Urothelium cell line (cell line): ENCODE data around the gene TEX53.

Experiments used
- DNase-seq: peaks from one replicate; pipeline ENCODE4 v3.0.0; 2011; ENCODE audit warnings: low spot score, mixed read lengths
- FAIRE-seq: peaks from 2 replicates; lab custom pipeline; 2011; peaks lifted over from hg19 to GRCh38; lab: Jason Lieb, UNC

Gene TEX53

DNA sequence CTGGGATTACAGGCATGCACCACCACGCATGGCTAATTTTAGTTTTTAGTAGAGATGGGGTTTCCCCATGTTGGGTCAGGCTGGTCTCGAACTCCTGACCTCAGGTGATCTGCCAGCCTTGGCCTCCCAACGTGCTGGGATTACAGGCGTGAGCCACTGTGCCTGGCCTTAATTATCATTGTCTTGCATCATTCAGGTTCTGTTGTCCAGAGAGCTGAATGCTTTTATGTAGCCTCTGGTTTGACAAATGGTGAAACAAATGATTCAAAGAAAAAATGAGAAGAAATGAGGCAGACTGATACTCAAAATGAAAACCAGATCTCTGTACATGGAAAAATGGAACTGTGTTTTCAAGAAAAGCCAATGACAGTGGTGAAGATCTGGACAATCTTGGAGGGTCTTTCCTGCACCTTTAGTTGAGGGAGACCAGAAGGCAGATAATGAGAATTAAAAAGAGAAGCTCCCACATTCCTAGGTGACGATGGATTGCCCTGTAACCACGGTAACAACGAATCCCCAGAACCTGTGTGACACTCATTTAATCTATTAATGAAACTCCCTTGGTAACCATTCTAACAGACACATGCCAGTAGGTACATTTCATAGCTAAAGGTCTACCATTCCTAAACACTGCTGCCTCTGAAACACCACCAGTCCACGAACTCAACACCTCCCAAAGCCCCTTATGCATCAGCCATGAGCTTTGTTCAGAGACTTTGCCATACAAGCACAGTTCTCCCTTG, 22.8 kb upstream of the TEX53 start:
- no peak for FAIRE-seq
- DNase-seq, result no peak

DNA sequence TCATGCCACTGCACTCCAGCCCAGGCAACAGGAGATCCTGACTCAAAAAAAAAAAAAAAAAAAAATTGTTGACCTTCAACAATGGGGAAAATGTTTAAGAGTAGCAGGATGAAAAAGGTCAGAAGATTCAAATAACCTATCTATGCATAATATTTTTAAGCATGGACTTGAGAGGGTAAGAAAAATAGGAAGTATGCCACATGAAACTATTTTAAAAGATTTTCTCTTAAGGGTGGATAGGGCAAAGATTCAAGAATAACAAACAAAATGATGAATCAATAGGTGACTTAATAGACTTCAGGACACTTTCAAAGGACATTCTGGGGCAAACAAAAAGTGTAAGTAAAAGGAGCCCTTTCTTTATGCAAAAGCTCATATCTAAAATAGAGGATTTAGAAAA, 21.2 kb upstream of the TEX53 start:
- no peak for DNase-seq
- no peak for FAIRE-seq

DNA sequence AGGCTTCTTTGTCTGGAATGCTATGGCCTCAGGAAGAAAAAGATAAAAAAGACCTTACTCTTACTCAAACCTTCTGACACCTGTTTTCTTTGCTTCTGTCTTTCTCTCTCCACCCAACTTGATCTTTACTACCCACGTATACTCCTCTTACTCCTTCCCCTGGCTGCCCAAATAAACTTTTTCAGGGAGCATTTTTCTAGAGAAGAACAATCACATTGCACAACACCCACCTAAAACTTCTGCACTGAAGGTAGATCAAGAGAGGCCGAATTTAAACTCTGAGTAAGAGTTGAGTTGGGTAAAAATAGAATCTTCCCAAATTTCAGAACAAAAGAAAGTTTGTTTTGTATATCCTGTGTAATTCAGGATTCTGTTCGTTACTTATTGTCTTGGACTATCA, 20.5 kb upstream of the TEX53 start:
- no peak for FAIRE-seq

DNA sequence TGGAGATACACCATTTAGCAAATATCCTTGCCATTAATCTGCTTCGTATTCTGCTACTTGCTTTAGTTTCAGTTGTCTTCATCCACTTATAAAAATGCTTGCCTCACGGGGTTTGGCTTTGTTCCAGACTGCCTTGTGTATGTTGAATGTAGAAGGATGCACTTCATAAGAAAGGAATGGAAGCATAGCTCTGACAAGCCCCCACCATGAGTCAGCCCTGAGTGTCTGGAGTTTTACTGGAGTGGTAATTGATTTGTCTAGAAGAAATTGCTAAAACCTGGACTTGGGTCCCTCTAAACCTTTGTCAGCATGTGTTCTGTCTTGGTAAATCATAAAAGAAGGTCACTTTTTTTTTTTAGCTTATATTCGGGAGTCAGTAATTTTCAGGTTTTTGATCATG, 19.8 kb upstream of the TEX53 start:
- FAIRE-seq, result no peak

More for the DNA sequence above, 20.5 kb upstream of the TEX53 start:
- no peak for DNase-seq

DNA sequence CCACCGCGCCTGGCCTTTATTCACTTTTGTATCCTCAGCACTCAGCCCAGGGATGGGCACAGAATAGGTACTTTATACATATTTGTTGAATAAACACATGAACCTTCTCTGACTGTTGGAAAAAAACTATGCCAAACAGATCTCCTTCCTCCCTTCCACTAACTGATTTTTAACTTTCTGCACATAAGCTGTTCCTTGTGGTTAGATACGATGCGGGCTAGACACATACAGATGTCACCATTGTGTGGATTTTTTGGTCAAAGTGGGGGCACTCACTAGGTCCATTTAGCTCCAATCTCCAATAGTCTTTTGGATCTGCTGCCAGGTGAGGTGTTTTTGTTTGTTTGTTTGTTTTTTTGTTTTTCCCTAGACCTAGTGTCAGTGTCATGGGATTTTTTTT, 19.3 kb upstream of the TEX53 start:
- FAIRE-seq, result no peak
- DNase-seq, result no peak

More for the DNA sequence above, 19.8 kb upstream of the TEX53 start:
- DNase-seq, result peak; percentile 85

DNA sequence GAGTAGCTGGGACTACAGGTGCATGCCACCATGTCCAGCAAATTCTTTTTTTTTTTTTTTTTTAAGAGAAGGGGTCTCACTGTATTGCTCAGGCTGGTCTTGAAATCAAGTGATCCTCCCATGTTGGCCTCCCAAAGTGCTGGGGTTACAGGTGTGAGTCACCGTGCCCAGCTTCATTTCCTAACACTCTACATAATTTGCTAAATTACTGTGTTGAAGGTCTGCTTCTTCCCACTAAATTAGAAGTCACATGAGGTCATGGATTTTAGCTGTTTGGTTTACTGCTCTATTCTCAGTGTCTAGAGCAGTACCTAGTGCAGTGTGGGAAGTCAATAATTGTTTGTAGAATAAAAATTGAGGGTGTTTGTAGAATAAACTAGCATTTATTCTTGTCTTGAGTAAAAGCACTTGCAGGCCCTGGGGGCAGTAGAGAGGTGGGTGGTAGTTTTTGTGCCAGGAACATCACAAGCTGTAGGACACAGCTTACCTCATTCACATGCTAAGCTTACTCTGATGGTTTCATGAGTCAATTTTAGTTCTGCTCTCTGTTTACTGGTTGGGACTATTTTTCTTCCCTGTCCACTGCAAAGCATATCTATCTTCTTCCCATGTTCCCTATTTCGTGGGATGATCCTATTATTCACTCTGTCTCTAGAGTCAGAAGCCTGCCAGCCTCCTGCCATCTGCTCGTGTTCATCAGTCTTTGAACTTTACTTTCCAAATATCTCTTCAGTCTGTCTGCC, 17.4 kb upstream of the TEX53 start:
- FAIRE-seq, result no peak
- DNase-seq, result no peak

DNA sequence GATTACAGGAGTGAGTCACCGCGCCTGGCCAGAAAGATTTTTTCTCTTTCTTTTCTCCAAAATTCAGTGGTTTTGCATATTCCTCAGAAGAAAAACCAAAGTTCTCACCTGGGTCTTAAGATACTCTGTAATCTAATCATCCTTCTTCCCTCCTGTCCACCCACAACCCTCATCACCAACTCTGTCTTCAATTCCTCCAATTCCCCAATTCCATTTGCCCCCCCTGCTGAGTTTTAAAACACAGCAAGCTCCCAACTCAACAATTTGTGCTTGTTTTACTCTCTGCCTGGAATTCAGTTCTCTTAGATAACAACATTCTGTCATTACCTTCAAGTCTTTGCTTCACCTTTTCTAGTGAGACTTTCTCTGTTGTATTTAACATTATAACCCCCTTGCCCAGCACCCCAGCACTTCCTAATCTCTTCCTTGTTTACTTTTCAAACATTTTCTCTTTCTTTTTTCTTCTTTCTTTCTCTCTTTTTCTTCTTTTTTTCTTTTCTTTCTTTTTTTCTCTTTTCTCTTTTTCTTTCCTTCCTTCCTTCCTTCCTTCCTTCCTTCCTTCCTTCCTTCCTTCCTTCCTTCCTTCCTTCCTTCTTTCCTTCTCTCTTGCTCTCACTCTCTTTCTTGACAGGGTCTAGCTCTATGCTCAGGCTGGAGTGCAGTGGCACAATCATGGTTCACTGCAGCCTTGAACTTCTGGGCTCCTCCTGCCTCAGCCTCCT, 16.6 kb upstream of the TEX53 start:
- DNase-seq (no peak), FAIRE-seq (no peak)

DNA sequence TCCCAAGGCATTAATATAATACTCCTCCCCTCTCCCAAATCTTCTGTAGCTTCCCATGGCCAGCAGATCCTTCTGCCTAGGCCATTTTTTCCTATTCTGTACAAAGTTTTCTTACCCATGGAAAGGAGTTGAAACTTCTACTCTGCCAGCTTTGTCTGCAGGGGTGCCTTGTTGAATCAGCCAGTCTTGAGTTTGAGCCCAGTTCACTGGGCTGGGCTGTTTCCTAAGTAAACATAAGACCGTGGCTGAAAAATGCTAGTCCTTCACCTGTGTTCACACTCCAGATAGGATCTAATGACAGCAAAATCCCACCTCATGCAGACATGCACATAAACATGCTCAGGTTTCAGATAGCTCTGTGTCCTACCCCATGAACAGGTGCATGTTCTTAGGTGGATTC, 14.0 kb upstream of the TEX53 start:
- DNase-seq, result no peak
- FAIRE-seq, result no peak

DNA sequence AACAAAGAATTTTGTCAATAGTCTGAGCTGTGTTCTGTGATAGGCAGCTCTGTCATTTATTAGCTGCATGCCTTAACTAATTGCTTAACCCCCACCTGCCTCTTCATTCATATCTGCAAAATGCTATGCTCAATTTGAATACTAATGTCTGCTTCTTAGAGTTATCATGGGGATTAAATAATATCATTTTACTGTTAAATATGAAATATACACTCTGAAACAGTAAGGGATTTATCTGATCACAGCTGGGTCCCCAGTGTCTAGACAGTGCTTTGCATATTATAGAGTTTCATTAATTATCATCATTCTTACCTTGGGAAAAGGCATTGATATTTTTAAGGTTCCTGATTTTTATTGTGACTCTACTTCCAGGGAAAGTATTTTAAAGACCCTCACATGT, 12.4 kb upstream of the TEX53 start:
- no peak for DNase-seq
- no peak for FAIRE-seq

DNA sequence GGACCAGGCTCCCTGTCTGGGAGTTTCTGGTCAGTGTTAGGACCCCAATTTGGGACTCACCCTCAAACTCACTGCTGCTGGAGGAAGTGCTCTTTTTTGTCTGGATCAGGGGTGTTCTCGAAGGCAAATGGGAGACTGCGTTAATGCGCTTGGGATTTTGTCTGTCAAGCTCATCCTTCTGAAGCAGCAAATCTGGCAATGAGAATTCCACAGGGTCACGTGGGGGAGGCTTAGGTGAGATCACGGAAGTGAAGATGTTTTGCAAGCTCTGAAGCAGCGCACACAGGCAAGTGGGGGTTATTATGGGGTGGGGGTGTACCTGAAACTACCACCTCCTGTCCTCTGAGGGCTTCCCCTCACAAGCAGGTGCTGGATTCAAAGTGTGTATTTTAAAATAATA, 10.5 kb upstream of the TEX53 start:
- FAIRE-seq (no peak), DNase-seq (no peak)

DNA sequence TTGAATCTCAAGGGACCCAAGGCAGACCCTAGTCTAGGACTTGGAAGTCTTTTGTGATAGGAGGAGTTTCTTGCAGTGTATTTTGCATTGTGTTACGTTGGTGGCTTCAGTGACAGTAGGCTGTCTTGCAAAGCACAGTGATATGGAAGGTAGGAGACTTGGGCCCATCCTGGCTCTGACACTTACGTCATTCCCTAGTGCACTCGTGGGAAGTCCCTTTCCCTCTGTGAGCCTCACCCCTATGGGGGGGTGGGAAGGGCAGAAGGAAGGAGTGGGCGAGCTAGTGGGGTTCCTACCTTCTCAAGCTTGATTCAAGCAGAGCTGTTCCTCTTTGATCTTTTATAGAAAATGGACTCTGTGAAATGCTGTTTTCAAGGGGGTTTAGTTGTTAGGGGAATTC, 9.2 kb upstream of the TEX53 start:
- DNase-seq, result no peak
- no peak for FAIRE-seq

DNA sequence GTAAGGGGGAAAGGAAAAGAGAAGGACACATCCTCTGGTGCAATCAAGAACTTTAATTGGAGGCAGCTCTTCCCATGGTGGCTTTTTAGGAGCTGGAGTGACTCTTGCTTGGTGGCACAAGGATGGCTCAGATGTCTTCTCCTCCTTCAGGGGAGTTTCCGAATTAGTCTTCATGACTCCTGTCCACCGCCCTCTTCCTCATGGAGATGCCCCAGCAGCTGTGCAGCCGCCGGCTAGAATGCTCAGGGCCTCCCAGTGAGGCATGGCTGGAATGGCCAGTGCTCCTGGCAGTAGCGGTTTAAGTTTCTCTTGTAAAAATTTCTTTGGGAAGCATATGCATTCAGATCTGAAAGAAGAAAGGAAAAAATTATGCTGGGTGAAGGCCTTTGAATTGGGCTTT, 8.8 kb upstream of the TEX53 start:
- DNase-seq (no peak), FAIRE-seq (no peak)

DNA sequence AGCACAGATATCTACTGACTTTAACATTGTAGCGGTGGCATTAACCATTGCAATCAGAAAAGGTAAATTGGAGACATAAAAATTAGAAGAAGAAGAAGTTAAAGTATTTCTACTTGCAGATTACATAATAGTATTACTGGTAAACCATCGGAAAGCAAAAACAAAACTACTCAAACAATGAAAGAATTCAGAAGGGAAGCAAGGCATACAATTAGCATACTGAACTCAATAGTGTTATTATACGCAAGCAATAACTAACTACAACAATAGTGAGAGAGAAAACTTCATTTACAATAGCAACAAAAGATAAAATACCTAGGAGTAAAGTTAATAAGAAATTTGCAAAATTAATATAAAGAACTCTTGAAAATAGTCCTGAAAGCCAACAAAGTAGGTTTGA, 6.6 kb upstream of the TEX53 start:
- FAIRE-seq (no peak), DNase-seq (no peak)

DNA sequence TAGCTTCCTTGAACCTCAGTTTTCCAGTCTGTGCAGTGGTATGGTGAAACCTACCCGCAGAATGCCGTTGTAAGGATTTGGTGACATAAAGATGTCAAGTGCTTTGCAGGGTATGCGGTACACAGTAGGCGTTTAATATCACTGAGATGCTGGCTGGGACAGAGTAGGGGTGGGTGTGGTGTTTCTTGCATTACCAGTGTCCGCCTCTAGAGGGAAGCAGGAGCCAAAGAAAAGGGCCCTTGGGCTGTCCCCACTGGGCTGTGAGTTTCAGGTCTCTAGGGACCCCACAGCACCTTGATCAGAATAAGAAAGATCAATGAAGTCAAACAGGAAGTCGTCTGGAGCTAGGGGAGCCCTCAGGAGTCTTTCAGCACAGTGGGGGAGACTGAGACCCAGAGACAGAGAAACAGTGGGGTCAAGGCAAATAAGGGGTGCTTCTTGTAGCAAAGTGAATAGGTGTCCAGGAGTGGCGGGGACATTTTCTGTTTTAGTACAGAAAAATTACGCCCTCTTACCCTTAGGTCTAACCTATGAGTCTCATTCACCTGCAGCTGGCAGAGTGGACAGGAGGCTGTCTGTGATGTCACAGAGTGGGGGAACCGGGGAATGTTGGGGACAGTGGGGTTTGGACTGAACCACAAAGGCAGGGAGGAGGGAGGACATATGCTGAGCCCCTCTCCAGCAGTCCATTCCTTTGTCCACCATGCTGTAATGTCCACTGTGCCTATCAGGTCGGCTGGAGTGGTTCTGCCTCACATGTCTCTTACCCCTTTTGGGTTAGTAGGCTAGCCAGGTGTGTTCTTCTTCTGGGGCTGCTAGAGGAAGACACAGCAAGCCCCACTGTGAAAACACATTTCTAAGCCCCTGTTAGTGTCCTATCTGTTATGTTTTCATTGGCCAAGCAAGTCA, 4.7 kb upstream of the TEX53 start:
- DNase-seq (peak; percentile 79), FAIRE-seq (no peak)

DNA sequence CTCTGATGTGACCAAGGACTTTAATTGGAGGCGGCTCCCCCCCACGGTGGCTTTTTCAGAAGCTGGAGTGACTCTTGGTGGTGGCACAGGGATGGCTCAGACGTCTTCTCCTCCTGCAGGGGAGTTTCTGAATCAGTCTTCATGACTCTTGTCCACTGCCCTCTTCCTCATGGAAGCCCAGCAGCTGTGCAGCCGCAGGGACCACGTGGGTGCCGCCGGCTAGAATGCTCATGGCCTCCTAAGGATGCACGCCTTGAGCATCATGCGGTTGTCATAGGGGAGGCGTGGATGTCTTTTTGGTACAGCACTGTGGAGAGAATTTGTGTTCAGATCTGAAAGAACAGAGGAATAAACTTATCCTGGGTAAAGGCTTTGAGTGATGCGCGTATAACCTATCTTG, 1.3 kb downstream of the TEX53 start:
- FAIRE-seq (no peak), DNase-seq (no peak)

DNA sequence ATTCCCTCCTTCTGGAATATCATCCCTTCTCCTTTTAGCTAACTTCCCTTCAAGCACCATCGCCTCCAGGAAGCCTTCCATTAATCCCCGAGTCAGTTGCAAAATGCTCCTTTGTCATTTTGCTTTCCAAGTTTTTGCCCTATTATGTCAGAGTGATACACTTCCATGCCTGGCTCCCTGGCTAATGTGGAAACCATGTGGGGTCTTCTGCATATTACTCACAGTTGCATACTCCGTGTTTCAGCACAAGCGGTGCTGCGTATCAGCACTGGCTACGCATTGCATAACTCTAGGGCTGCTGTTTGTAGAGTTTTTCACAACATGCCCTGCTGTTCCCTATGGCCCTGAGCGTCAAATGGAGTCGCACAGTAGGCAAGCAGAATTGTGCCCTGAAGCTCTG, 1.9 kb downstream of the TEX53 start:
- no peak for FAIRE-seq
- DNase-seq, result no peak

DNA sequence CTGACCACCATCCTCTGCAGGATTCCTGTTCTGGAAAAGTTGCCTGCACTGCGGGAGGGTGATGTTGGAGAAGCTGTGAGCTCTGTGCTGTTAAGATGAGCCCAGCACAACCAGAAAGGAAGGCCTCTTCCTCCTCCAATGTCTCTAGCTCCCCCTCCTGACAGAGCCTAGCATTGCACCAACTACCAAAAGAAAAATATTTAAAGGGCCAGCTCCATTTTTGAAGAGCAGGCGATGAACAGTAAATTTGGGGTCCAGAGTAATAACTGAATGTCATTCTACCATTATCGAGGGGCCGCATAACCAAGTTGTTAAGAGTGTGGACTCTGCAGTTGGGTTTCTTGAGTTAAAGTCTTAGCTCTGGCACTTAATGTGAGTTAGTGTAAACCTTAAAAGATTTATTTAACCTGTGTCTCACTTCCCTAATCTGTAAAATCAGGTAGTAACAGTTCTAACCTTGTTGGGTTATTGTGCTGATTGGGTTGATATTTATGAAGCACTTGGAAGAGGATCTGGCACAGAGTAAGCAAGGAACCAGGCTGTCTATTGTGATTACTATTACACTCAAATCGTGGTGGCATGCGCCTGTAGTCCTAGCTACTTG, 3.9 kb downstream of the TEX53 start:
- DNase-seq (peak; percentile 67), FAIRE-seq (no peak)

DNA sequence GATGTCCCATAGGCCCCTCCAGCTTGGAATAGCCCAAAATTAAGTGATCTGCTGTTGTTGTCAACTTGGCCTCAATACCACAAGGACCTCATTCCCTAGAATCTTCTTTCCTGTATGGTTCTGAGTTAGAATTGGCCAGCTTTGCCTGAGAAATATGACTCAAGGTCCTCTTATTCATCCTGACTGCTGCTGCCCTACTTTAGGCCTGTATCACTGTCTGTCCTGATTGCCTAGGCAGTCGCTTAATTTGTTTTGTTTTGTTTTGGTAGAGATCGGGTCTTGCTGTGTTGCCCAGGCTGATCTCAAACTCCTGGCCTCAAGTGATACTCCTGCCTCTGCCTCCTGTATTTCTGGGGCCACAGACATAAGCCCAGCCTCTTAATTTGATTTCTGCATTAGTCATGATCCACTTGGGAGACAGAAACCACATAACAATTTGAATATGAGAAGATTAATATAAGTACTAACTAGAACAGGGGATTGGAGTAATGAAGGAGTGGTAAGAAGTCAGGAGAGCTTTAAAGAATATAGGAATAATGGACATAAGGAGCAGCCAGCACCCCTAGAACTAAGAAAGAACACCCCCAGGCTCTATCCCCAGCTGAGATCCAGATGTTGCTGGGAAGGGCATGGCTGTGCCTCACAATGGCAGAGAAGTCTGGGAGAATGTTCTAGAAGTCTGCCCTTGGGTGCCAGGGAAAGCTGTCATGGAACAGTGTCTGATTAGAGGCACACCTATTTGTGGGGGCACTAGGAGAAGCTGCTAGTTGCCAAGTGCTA, 4.6 kb downstream of the TEX53 start:
- no peak for DNase-seq
- FAIRE-seq, result no peak

DNA sequence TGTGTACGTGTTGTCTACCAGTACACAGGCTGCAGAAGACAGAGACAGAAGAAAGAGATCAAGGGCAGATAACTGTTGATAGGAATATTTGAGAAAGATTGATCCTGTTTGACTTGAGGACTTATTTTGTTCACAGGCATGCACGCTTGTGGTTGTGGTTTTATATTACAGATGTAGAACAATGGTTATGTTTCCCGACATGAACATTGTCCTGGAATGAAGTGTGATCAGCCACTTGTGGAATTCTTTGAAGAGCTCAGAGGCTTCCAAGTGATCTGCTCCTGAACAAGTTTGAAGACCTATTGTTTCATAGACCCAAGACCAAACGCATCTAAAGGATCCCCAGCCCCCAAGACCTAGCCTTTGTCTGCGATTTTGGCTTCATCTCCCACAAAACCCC, 13.7 kb downstream of the TEX53 start:
- DNase-seq (no peak), FAIRE-seq (no peak)

DNA sequence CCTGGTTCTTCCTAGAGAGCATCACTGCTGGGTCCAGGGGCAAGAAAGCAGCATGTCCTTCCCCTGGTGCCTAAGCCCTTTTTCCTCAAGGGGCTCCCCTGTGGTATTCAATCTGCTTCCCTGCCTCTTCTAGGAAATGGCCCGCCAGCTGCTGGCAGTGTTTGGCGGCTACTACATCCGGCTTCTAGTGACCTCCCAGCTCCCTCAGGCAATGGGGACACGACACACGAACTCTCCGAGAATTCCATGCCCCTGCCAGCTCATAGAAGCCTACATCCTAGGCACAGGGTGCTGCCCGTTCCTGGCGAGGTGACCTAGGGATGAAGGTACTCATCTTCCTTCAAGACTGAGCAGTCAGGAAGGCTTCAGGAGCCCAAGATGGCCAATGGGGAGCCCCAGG, 14.6 kb downstream of the TEX53 start:
- DNase-seq, result no peak
- no peak for FAIRE-seq
